ENCODE results near the gene CHRNA9. TPM values are rescaled to one million over a fixed set of nuclear protein-coding genes. Genes with fewer than 3 reads are reported as not detected.
"Not testable (repeated sequence)": the region's sequence is repeated elsewhere in the genome, so short reads cannot be mapped to it uniquely, and the experiment has no call there.

The CHRNA9 gene
- 0.61 TPM in 1 of 2 replicates, not detected in the other for total RNA-seq (2014; rRNA removed; shearing (Covaris generic))

- DNase-seq (ENCODE audit: low spot score), result no peak
- in situ Hi-C loops (cut with HindIII; ENCODE audit: low sequenced_read_pairs), result no loop called here
These were observed at the start of gene CHRNA9 for GRCh38 chr4:40334591-40335524. Gene CHRNA9 (plus strand): TSS chr4:40335333. CDS start chr4:40335468, 135 bp downstream.

DNA sequence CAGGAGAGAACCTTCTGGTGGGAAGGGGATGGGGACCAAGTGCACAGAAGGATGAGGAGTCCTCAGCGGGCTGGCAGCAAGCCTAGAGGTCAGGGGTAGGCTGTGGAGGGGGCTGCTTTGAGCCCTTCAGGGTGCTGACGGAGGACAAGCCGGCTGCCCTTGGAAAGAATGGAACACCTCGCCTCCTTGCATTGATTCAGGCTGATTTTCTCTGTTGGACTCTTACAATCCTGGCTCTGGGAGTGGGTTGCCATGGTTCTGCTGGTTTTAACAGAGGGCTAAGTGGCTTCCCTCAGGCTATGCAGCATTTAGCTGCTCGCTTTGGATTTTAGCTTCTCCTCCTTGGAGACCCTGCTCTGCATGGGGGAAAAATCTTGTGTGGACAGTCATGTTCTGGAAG is 49.4 kb upstream of the CHRNA9 start:
- in situ Hi-C loops (cut with HindIII; ENCODE audit: low sequenced_read_pairs), result no loop called here
- DNase-seq (ENCODE audit: low spot score), result no peak

DNA sequence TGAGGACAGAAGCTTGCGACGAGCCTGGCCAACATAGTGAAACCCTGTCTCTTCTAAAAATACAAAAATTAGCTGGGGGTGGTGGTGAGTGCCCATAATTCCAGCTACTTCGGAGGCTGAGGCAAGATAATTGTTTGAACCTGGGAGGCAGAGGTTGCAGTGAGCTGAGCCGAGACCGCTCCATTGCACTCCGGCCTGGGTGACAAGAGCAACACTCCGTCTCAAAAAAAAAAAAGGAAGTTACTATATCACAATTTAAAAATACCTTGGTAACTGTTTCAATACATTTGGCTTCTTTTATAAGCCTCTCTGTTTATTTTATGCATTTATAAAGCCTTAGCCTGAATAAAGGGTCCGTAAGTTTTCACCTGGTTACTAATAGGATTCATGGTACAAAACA is 46.6 kb upstream of the CHRNA9 start:
- DNase-seq (ENCODE audit: low spot score), result no peak
- in situ Hi-C loops (cut with HindIII; ENCODE audit: low sequenced_read_pairs), result no loop called here

GRCh38 chr4:40289366-40290188 is 45.6 kb upstream of the CHRNA9 start:
- in situ Hi-C loops (cut with HindIII; ENCODE audit: low sequenced_read_pairs), result no loop called here

DNA sequence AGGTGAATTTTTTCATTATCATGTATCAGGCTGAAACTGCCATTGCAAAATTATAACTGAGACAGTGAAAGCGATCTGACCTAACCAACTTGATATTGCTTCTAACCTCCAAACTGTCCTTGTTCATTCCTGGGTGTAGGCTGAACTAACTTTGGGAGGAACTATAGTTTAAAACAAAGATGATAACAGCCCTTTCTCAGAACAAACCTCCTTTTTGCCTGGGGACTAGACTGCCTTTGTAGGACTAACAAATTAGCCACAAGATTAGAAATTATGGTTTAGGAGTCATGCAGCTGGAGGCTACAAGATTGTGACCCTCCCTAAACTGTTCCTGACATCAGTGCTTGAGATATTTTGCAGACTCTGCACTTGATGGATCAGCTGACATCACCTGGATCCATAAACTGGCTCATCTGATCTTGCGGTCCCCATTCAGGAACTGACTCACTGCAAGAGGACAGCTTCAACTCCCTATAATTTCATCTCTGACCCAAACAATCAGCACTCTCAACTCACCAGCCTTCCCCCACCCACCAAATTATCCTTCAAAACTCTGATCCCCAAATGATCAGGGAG is 44.4 kb upstream of the CHRNA9 start:
- DNase-seq (ENCODE audit: low spot score); in situ Hi-C loops (cut with HindIII; ENCODE audit: low sequenced_read_pairs): not testable (repeated sequence)

More at GRCh38 chr4:40289366-40290188, 45.6 kb upstream of the CHRNA9 start:
- DNase-seq (ENCODE audit: low spot score), result no peak

- DNase-seq (ENCODE audit: low spot score), result no peak
- in situ Hi-C loops (cut with HindIII; ENCODE audit: low sequenced_read_pairs), result no loop called here
These were observed 42.8 kb upstream of the CHRNA9 start for GRCh38 chr4:40292313-40292759.

DNA sequence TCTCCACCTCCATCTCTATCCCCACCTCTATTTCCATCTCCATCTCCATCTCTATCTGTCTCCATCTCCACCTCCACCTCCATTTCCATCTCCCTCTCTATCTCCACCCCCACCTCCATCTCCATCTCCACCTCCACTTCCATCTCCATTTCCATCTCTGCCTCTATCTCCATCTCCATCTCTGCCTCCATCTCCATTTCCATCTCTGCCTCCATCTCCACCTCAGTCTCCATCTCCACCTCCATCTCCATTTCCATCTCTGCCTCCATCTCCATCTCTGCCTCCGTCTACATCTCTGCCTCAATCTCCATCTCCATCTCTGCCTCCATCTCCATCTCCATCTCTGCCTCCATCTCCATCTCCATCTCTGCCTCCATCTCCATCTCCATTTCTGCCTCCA is 40.8 kb upstream of the CHRNA9 start:
- in situ Hi-C loops (cut with HindIII; ENCODE audit: low sequenced_read_pairs), result no loop called here
- DNase-seq (ENCODE audit: low spot score), result no peak

DNA sequence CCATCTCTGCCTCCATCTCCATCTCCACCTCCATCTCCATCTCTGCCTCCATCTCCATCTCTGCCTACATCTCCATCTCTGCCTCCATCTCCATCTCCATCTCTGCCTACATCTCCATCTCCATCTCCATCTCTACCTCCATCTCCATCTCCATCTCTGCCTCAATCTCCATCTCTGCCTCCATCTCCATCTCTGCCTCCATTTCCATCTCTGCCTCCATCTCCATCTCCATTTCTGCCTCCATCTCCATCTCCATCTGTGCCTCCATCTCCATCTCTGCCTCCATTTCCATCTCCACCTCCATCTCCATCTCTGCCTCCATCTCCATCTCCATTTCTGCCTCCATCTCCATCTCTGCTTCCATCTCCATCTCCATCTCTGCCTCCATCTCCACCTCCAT is 40.1 kb upstream of the CHRNA9 start:
- in situ Hi-C loops (cut with HindIII; ENCODE audit: low sequenced_read_pairs); DNase-seq (ENCODE audit: low spot score): not testable (repeated sequence)

GRCh38 chr4:40295572-40295971 is 39.6 kb upstream of the CHRNA9 start:
- in situ Hi-C loops (cut with HindIII; ENCODE audit: low sequenced_read_pairs), result no loop called here
- no peak for DNase-seq (ENCODE audit: low spot score)

GRCh38 chr4:40299126-40299525 is 36.0 kb upstream of the CHRNA9 start:
- DNase-seq (ENCODE audit: low spot score), result no peak
- in situ Hi-C loops (cut with HindIII; ENCODE audit: low sequenced_read_pairs), result no loop called here

DNA sequence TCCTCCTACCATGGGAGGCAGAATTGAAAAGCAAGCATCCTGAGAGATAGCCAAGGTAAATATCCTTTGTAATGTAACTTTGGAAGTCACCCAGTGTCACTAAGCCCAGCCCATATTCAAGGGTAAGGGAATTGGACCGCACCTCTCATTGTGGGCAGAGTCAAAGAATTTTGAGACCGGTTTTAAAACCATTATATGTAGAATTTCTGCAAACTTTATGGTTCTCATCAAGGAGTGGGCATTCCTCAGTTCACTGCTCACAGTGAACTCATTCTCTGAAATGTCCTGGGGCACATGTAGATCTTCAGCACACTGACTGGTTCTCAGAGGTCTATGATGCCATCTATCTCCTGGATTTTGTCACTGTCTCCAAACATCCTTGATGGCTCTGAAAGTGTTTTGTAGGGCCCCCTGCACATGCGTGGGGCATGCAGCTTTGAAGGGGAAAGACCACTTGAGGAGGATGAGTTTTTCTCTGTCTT is 35.3 kb upstream of the CHRNA9 start:
- in situ Hi-C loops (cut with HindIII; ENCODE audit: low sequenced_read_pairs), result no loop called here

DNA sequence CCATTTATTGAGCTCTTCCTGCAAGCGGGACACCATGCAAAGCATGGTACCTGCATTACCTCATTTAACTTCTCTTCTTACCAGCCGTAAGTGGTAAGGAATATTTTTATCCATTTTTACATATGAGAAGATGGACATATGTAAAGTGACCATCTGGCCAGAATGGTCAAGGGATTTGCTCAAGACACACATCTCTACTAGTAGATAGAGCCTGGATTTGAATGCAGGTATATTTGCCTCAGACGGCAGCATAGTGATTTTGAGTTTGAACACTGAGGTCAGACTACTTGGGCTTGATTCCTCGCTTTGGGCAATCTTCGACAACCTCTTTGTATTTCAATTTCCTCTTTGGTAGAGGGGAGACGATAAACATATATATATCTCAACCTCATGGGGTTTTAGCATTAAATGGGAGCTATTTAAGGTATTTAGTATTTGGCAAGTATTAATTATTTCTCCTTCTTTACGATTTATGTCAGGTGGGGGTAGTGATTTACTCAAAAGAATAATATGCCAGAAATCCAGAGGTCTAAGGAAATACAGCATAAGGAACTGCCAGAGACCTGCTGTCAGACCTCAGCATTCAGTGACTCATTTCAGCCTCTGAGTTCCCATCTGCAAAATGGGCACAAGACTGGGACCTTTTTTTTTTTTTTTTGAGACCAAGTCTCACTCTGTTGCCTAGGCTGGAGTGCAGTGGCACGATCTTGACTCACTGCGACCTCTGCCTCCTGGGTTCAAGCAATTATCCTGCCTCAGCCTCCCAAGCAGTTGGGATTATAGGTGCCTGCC is 34.6 kb upstream of the CHRNA9 start:
- no peak for DNase-seq (ENCODE audit: low spot score)
- in situ Hi-C loops (cut with HindIII; ENCODE audit: low sequenced_read_pairs), result no loop called here

More for the DNA sequence above, 35.3 kb upstream of the CHRNA9 start:
- no peak for DNase-seq (ENCODE audit: low spot score)

DNA sequence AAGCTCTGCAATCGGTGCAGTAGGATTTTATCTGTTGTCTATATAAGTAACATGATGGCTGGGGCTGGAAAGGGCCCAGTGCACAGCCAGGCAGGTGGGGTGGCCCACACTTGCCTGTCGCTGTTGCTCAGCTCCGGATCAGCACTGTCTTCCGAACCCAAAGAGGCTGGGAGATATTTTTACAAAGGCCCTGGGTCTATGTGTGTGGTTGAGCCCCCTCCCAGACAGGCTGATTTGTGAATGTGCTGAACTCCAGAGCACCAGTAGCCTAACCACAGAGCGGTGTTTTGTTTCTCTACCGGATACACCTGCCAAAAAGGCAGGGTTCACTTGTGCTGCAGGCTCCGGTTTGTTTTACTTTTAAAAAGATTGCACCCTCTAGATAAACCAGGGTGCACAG is 33.5 kb upstream of the CHRNA9 start:
- in situ Hi-C loops (cut with HindIII; ENCODE audit: low sequenced_read_pairs), result no loop called here
- no peak for DNase-seq (ENCODE audit: low spot score)

- no peak for DNase-seq (ENCODE audit: low spot score)
These were observed 31.4 kb upstream of the CHRNA9 start for GRCh38 chr4:40303751-40304150.

GRCh38 chr4:40305328-40306170 is 29.6 kb upstream of the CHRNA9 start:
- no peak for DNase-seq (ENCODE audit: low spot score)
- in situ Hi-C loops (cut with HindIII; ENCODE audit: low sequenced_read_pairs), result no loop called here

More at GRCh38 chr4:40303751-40304150, 31.4 kb upstream of the CHRNA9 start:
- in situ Hi-C loops (cut with HindIII; ENCODE audit: low sequenced_read_pairs), result no loop called here

DNA sequence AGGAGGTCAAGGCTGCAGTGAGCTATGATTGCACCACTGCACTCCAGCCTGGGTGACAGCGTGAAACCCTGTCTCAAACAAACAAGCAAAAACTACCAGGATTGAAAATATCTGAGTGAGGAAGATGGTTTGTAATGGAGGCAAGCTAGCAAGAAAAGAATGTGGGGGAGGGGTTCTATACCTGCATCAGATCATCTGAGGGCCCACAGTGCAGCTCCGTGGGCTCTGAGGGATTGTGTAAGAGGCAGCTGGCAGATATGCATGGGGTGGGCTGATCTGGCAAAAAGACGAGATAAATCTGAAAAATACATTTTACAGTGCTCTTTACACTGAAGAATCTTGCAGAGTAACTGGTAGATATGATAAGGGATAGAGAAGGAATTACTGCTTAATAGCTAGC is 28.9 kb upstream of the CHRNA9 start:
- DNase-seq (ENCODE audit: low spot score), result no peak
- in situ Hi-C loops (cut with HindIII; ENCODE audit: low sequenced_read_pairs), result no loop called here

DNA sequence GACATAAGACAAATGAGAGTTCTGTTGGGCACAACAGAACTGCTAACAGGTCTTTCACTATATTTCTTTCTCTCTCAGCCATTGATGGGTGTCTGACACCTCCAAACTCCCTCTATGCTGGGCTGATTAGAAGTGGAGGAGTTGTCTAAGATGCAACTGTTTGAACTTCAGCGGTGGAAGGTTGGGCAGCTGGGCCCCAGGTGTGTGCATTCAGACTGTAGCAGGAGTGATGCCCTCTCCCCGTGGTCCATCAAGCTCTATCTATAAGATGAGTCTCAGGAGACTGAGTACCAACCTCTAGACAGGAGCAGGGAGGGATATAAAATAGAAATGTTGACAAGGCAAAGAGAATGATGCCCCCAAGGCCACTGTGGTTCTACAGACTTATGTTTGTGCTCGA is 28.2 kb upstream of the CHRNA9 start:
- DNase-seq (ENCODE audit: low spot score), result no peak
- in situ Hi-C loops (cut with HindIII; ENCODE audit: low sequenced_read_pairs), result no loop called here

Measured in G401 (cell line).